NB4 (cell line): ENCODE measurements around the gene COMMD4.

Experiments used
- MAX ChIP-seq: IDR thresholded peaks from 2 replicates; pipeline ENCODE4 v1.6.1; 2011; ENCODE audit warnings: low read depth, low read length
- POLR2A ChIP-seq: IDR thresholded peaks from 2 replicates; pipeline ENCODE4 v1.6.1; 2011; ENCODE audit warnings: mild to moderate bottlenecking; ENCODE audit not compliant: insufficient read length; ENCODE audit errors: extremely low read depth
- TF ChIP-seq, protein P1 (sequence below): IDR thresholded peaks from one replicate; pipeline ENCODE4 v1.5.1; 2012; ENCODE audit warnings: low read depth, low read length

DNA sequence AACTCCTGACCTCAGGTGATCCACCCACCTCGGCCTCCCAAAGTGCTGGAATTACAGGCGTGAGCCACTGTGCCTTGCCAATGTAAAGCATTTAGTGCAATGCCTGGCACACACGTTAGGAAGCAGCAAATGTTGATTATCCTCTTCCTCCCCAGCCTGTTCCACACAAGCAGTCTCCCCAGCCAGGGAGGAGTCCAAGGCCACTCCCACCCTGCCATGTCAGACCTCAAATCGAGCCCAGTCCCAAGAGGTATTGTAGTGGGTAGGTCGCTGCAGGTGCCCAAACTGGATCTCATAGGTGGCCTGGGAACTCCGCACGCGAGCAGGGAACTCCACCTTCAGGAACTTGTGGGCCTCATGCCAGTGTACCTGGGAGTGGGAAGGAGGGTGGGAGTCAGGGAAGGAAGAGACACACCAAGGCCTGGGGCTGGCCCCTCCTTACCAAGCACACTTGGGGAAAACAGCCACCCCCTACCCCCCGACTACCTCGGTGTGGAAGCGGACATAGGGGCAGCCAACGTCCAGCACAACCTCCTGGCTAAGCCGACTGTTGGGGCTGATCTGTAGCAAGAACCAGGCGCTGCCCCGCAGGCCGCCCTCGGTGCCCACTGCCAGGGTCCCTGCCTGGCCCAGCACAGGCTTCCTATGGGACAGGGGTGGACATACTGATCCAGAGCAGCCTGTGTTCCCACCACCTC lies 22.3 kb downstream of the COMMD4 start:
- TF ChIP-seq, protein P1, sequence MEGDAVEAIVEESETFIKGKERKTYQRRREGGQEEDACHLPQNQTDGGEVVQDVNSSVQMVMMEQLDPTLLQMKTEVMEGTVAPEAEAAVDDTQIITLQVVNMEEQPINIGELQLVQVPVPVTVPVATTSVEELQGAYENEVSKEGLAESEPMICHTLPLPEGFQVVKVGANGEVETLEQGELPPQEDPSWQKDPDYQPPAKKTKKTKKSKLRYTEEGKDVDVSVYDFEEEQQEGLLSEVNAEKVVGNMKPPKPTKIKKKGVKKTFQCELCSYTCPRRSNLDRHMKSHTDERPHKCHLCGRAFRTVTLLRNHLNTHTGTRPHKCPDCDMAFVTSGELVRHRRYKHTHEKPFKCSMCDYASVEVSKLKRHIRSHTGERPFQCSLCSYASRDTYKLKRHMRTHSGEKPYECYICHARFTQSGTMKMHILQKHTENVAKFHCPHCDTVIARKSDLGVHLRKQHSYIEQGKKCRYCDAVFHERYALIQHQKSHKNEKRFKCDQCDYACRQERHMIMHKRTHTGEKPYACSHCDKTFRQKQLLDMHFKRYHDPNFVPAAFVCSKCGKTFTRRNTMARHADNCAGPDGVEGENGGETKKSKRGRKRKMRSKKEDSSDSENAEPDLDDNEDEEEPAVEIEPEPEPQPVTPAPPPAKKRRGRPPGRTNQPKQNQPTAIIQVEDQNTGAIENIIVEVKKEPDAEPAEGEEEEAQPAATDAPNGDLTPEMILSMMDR, result no peak
- no peak for TF ChIP-seq POLR2A
- no peak for TF ChIP-seq MAX
